ENCODE data around the gene RMDN2. TPM values are rescaled to one million over a fixed set of nuclear protein-coding genes. Genes with fewer than 3 reads are reported as not detected.
A peak's percentile ranks its signal among the peaks of the same experiment; 100 is the strongest.

RMDN2 gene
- polyA plus RNA-seq, 1 donor (not counting 4 experiments of a cell fraction or from before 2014, with no cell fraction given): 9.3 TPM

GRCh38 chr2:37892436-37893114 is 32.5 kb upstream of the RMDN2 start:
- TF ChIP-seq CTCF (optimal IDR thresholded peaks at IDR 0.05 in 1 of 3, IDR thresholded peaks at IDR 0.05 in 1 of 3, conservative IDR thresholded peaks at IDR 0.05 in 1 of 3; ENCODE audit: extremely low read depth in 1 of 3, insufficient read depth in 2 of 3, low read length in 3 of 3) (no peak), EZH2 (IDR thresholded peaks at IDR 0.05; ENCODE audit: low read length) (no peak)
- no peaks in the 10 kb centered on the region for H3K27me3 ChIP-seq (ENCODE audit: control insufficient read depth, extremely low read depth, insufficient read depth, low read length)
- H3K9me3 ChIP-seq (ENCODE audit: control insufficient read depth, low read depth, low read length): no peaks in the 10 kb centered on the region
- FAIRE-seq: no peak
- H3K79me2 ChIP-seq (ENCODE audit: control insufficient read depth, insufficient read depth, low read length): no peaks in the 10 kb centered on the region
- no peak for DNase-seq (ENCODE audit: low read depth, low spot score)
- no peaks in the 10 kb centered on the region for H3K36me3 ChIP-seq (ENCODE audit: control insufficient read depth in 2 of 2, extremely low read depth in 1 of 2, insufficient read depth in 2 of 2, low read length in 2 of 2)
- H3K27ac ChIP-seq (ENCODE audit: control insufficient read depth, insufficient read depth, low read length): no peak overlapping the region
- dilution Hi-C loops (cut with MboI; ENCODE audit: extremely low pct_ligation_motif_present, low sequenced_read_pairs): no loop called here
- H3K4me1 ChIP-seq (ENCODE audit: control insufficient read depth, extremely low read depth, insufficient read depth, low read length): peaks cover 5% of the 10 kb centered on the region
- H3K9me1 ChIP-seq (ENCODE audit: control insufficient read depth, extremely low read depth, insufficient read depth, low read length): no peaks in the 10 kb centered on the region
- no peak overlapping the region for H3K9ac ChIP-seq (ENCODE audit: control insufficient read depth, extremely low read depth, insufficient read depth, low read length)
- no peaks in the 10 kb centered on the region for H4K20me1 ChIP-seq (ENCODE audit: control insufficient read depth, extremely low read depth, insufficient read depth, low read length)
- no peak overlapping the region for H3K4me2 ChIP-seq (ENCODE audit: control insufficient read depth, extremely low read depth, insufficient read depth, low read depth, low read length)
- peak overlapping the region; percentile 12 for H2AFZ ChIP-seq (ENCODE audit: control insufficient read depth, low read length)
- H3K4me3 ChIP-seq (ENCODE audit: control insufficient read depth in 2 of 3, extremely low read depth in 1 of 3, insufficient read depth in 2 of 3, low read depth in 1 of 3, low read length in 3 of 3): no peak overlapping the region

GRCh38 chr2:37893327-37893726 is 31.8 kb upstream of the RMDN2 start:
- Histone ChIP-seq H3K36me3 (ENCODE audit: control insufficient read depth in 2 of 2, extremely low read depth in 1 of 2, insufficient read depth in 2 of 2, low read length in 2 of 2) (no peaks in the 10 kb centered on the region), H3K4me2 (ENCODE audit: control insufficient read depth, extremely low read depth, insufficient read depth, low read depth, low read length) (no peak overlapping the region), H3K27ac (ENCODE audit: control insufficient read depth, insufficient read depth, low read length) (no peak overlapping the region), H3K9ac (ENCODE audit: control insufficient read depth, extremely low read depth, insufficient read depth, low read length) (no peak overlapping the region), H3K4me1 (ENCODE audit: control insufficient read depth, extremely low read depth, insufficient read depth, low read length) (peaks cover 5% of the 10 kb centered on the region), H3K27me3 (ENCODE audit: control insufficient read depth, extremely low read depth, insufficient read depth, low read length) (no peaks in the 10 kb centered on the region), H3K4me3 (ENCODE audit: control insufficient read depth in 2 of 3, extremely low read depth in 1 of 3, insufficient read depth in 2 of 3, low read depth in 1 of 3, low read length in 3 of 3) (no peak overlapping the region), H3K79me2 (ENCODE audit: control insufficient read depth, insufficient read depth, low read length) (no peaks in the 10 kb centered on the region), H2AFZ (ENCODE audit: control insufficient read depth, low read length) (no peak overlapping the region), H3K9me1 (ENCODE audit: control insufficient read depth, extremely low read depth, insufficient read depth, low read length) (no peaks in the 10 kb centered on the region), H4K20me1 (ENCODE audit: control insufficient read depth, extremely low read depth, insufficient read depth, low read length) (no peaks in the 10 kb centered on the region), H3K9me3 (ENCODE audit: control insufficient read depth, low read depth, low read length) (no peaks in the 10 kb centered on the region)
- DNase-seq (ENCODE audit: low read depth, low spot score) (no peak), FAIRE-seq (no peak)
- dilution Hi-C loops (cut with MboI; ENCODE audit: extremely low pct_ligation_motif_present, low sequenced_read_pairs): no loop called here
- TF ChIP-seq CTCF (optimal IDR thresholded peaks at IDR 0.05 in 1 of 3, IDR thresholded peaks at IDR 0.05 in 1 of 3, conservative IDR thresholded peaks at IDR 0.05 in 1 of 3; ENCODE audit: extremely low read depth in 1 of 3, insufficient read depth in 2 of 3, low read length in 3 of 3): no peak
- TF ChIP-seq EZH2 (IDR thresholded peaks at IDR 0.05; ENCODE audit: low read length): no peak

Measured in keratinocyte (primary cell).